HCT116 (cell line): ENCODE results near the gene CHST11. TPM values are rescaled to one million over a fixed set of nuclear protein-coding genes. Genes with fewer than 3 reads are reported as not detected.

Experiments used
- ATAC-seq: fragments of 200-7000 bp; cut with Tn5 transposase; 2 replicates; pipeline ENCODE4 v1.9.1; 2020; ENCODE audit warnings: mild to moderate bottlenecking, moderate library complexity
- BruUV-seq: library from RNA; stranded (reverse); fragments of 400-500 nt; replicated peaks from 2 replicates; lab custom pipeline; 2021; lab: Mats Ljungman, UMichigan
- CTCF ChIA-PET: fragments of 300-600 bp; sonication (Branson Sonifier 250); formaldehyde crosslinking; loops from one replicate; lab custom pipeline; 2021; ENCODE audit warnings: antibody characterized with exemption; lab: Charles Lee
- POLR2A ChIA-PET: fragments of 300-600, 350-600 bp; sonication (Branson Sonifier 250); formaldehyde crosslinking; loops from one replicate; lab custom pipeline; 2021; ENCODE audit warnings: antibody characterized with exemption; lab: Charles Lee
- RAD21 ChIA-PET, 2 experiments: fragments of 300-600 bp; sonication (Branson Sonifier 250); formaldehyde crosslinking; loops; one replicate each; lab custom pipeline; 2023; ENCODE audit warnings: low total read pairs in 2 of 2; ENCODE audit not compliant: uncharacterized antibody in 2 of 2, unreplicated experiment in 2 of 2, low non-redundant PET in 1 of 2; lab: Charles Lee
- DNase-seq: peaks from one replicate; pipeline ENCODE4 v3.0.0-alpha.2; 2010; ENCODE audit warnings: low read depth, low spot score
- H2AFZ ChIP-seq: fragments of 200-600 bp; shearing (Covaris generic), sonication (generic); 2 replicates; pipeline ENCODE4 v1.6.1; 2017; ENCODE audit warnings: low read depth, mixed run types, mixed read lengths, antibody characterized with exemption, low read length; ENCODE audit not compliant: poor library complexity, severe bottlenecking
- H3K27ac ChIP-seq: 2 replicates; pipeline ENCODE4 v1.5.1; 2012; ENCODE audit warnings: low read depth, low read length
- H3K27me3 ChIP-seq: fragments of 200-600 bp; sonication (generic); 2 replicates; pipeline ENCODE4 v1.6.1; 2016; ENCODE audit warnings: mixed run types, low read length, mixed read lengths; ENCODE audit not compliant: insufficient read depth
- H3K36me3 ChIP-seq, 2 experiments: fragments of 200-500 bp in 1 of 2; fragments of 200-600 bp in 1 of 2; sonication (Bioruptor generic) in 1 of 2; sonication (generic) in 1 of 2; 2 replicates each; pipeline versions ENCODE4 v1.5.1 to v1.6.1; 2014 to 2016; ENCODE audit warnings: low read length in 2 of 2, inconsistent platforms in 1 of 2, mixed read lengths in 1 of 2, mixed run types in 1 of 2; ENCODE audit not compliant: insufficient read depth in 2 of 2, control insufficient read depth in 1 of 2
- H3K4me1 ChIP-seq, 2 experiments: fragments of 200-600 bp in 1 of 2; sonication (generic) in 1 of 2; 2 replicates each; pipeline versions ENCODE4 v1.5.1 to v1.6.1; 2012 to 2017; ENCODE audit warnings: low read length in 2 of 2, inconsistent platforms in 1 of 2, mild to moderate bottlenecking in 1 of 2, mixed read lengths in 1 of 2, mixed run types in 1 of 2, moderate library complexity in 1 of 2; ENCODE audit not compliant: insufficient read depth in 2 of 2, control insufficient read depth in 1 of 2
- H3K4me2 ChIP-seq: fragments of 200-600 bp; sonication (generic); 2 replicates; pipeline ENCODE4 v1.6.1; 2017; ENCODE audit warnings: mixed run types, low read length, mixed read lengths
- H3K4me3 ChIP-seq, 2 experiments: fragments of 200-600 bp in 1 of 2; sonication (generic) in 1 of 2; replicated peaks in 1 of 2; 2 replicates each; pipeline ENCODE4 v1.5.1; 2011 to 2016; ENCODE audit warnings: low read length in 2 of 2, control low read depth in 1 of 2, low read depth in 1 of 2, mild to moderate bottlenecking in 1 of 2, mixed read lengths in 1 of 2, mixed run types in 1 of 2
- H3K79me2 ChIP-seq: fragments of 200-600 bp; sonication (generic); 2 replicates; pipeline ENCODE4 v1.6.1; 2017; ENCODE audit warnings: mild to moderate bottlenecking, mixed run types, low read length, moderate library complexity, mixed read lengths; ENCODE audit not compliant: insufficient read depth
- H3K9ac ChIP-seq: fragments of 200-600 bp; sonication (generic); 2 replicates; pipeline ENCODE4 v1.6.1; 2016; ENCODE audit warnings: low read length, mixed read lengths
- H3K9me2 ChIP-seq: fragments of 200-600 bp; sonication (generic), shearing (Covaris generic); 2 replicates; pipeline ENCODE4 v1.6.1; 2017; ENCODE audit warnings: mixed run types, mild to moderate bottlenecking, moderate library complexity; ENCODE audit not compliant: insufficient read depth
- H3K9me3 ChIP-seq, 2 experiments: fragments of 200-500 bp in 1 of 2; fragments of 200-600 bp in 1 of 2; sonication (Bioruptor generic) in 1 of 2; sonication (generic) in 1 of 2; 2 replicates each; pipeline ENCODE4 v1.6.1; 2014 to 2017; ENCODE audit warnings: low read length in 2 of 2, mixed read lengths in 2 of 2, inconsistent platforms in 1 of 2, low read depth in 1 of 2, mild to moderate bottlenecking in 1 of 2, mixed run types in 1 of 2, moderate library complexity in 1 of 2; ENCODE audit not compliant: control insufficient read depth in 1 of 2, insufficient read depth in 1 of 2
- H4K20me1 ChIP-seq: fragments of 200-600 bp; sonication (generic), shearing (Covaris generic); 2 replicates; pipeline ENCODE4 v1.6.1; 2017; ENCODE audit warnings: mixed run types, mild to moderate bottlenecking, moderate library complexity; ENCODE audit not compliant: insufficient read depth
- ATF3 ChIP-seq: IDR thresholded peaks from 2 replicates; pipeline ENCODE4 v1.6.1; 2012
- CBX3 ChIP-seq: IDR thresholded peaks from 2 replicates; pipeline ENCODE4 v1.6.1; 2012; ENCODE audit warnings: low read depth
- CEBPB ChIP-seq: IDR thresholded peaks from 2 replicates; pipeline ENCODE4 v1.6.1; 2012; ENCODE audit warnings: low read depth
- CTCF ChIP-seq, 3 experiments: fragments of 200-600 bp in 1 of 3; sonication (generic) in 1 of 3; IDR thresholded peaks in 2 of 3; conservative IDR thresholded peaks in 1 of 3; 2 replicates each; pipeline ENCODE4 v1.5.1; 2012 to 2017; ENCODE audit warnings: low read depth in 2 of 3, low read length in 2 of 3, antibody characterized with exemption in 1 of 3, borderline replicate concordance in 1 of 3, control low read depth in 1 of 3, mild to moderate bottlenecking in 1 of 3, mixed read lengths in 1 of 3, mixed run types in 1 of 3, moderate library complexity in 1 of 3; ENCODE audit not compliant: insufficient read depth in 1 of 3
- ELF1 ChIP-seq: IDR thresholded peaks from 2 replicates; pipeline ENCODE4 v1.6.1; 2012; ENCODE audit warnings: low read depth, borderline replicate concordance
- EZH2 ChIP-seq: fragments of 200-600 bp; sonication (generic); IDR thresholded peaks from 2 replicates; pipeline ENCODE4 v1.6.1; 2017; ENCODE audit warnings: antibody characterized with exemption, mixed run types
- EZH2phosphoT487 ChIP-seq: fragments of 200-600 bp; IDR thresholded peaks from 2 replicates; pipeline ENCODE4 v1.6.1; 2018; ENCODE audit warnings: antibody characterized with exemption, borderline replicate concordance
- FOSL1 ChIP-seq: IDR thresholded peaks from 2 replicates; pipeline ENCODE4 v1.6.1; 2012; ENCODE audit warnings: low read depth
- JUND ChIP-seq: IDR thresholded peaks from 2 replicates; pipeline ENCODE4 v1.6.1; 2012
- MAX ChIP-seq: IDR thresholded peaks from 2 replicates; pipeline ENCODE4 v1.6.1; 2012
- POLR2A ChIP-seq: IDR thresholded peaks from 2 replicates; pipeline ENCODE4 v1.7.0; 2011; ENCODE audit warnings: borderline replicate concordance; ENCODE audit not compliant: insufficient read depth, insufficient read length; ENCODE audit errors: extremely low read depth
- POLR2AphosphoS5 ChIP-seq: IDR thresholded peaks from 2 replicates; pipeline ENCODE4 v1.6.1; 2011; ENCODE audit warnings: mild to moderate bottlenecking, low read depth, low read length, moderate library complexity
- RAD21 ChIP-seq: IDR thresholded peaks from 2 replicates; pipeline ENCODE4 v1.6.1; 2012; ENCODE audit warnings: low read depth, mild to moderate bottlenecking
- REST ChIP-seq: IDR thresholded peaks from 2 replicates; pipeline ENCODE4 v1.6.1; 2012; ENCODE audit warnings: low read depth
- SRF ChIP-seq: IDR thresholded peaks from 2 replicates; pipeline ENCODE4 v1.6.1; 2012; ENCODE audit warnings: low read depth
- TCF7L2 ChIP-seq: IDR thresholded peaks from 2 replicates; pipeline ENCODE4 v1.7.0; 2011; ENCODE audit warnings: borderline replicate concordance, inconsistent platforms; ENCODE audit not compliant: insufficient read depth, insufficient read length; ENCODE audit errors: extremely low read depth
- ZBTB33 ChIP-seq: IDR thresholded peaks from 2 replicates; pipeline ENCODE4 v1.6.1; 2011; ENCODE audit warnings: mild to moderate bottlenecking, low read length, moderate library complexity; ENCODE audit not compliant: insufficient replicate concordance; ENCODE audit errors: extremely low read depth
- ZFX ChIP-seq: fragments of 450-650 bp; IDR thresholded peaks from 2 replicates; pipeline ENCODE4 v1.6.1; 2017
- intact Hi-C: fragments of 100-400 bp; cut with micrococcal nuclease; formaldehyde crosslinking; loops from 2 replicates; pipeline ENCODE4 v1.10.0; 2022
- total RNA-seq: library from RNA; stranded (reverse); gene quantifications from one replicate; pipeline ENCODE4 v1.2.1, GENCODE V29; 2021; ENCODE audit not compliant: unreplicated experiment

CHST11 gene
- total RNA-seq, 1 experiment from 2014 or later, result 10.1 TPM

GRCh38 chr12:104471336-104471735 is 14.6 kb downstream of the CHST11 start:
- no peaks in the 10 kb centered on the region for H3K79me2 ChIP-seq
- no peaks in the 10 kb centered on the region for H4K20me1 ChIP-seq
- BruUV-seq, result no TSS peak

More at GRCh38 chr12:104471336-104471735, 14.6 kb downstream of the CHST11 start:
- Histone ChIP-seq H3K9ac (no peak overlapping the region), H3K27me3 (no peaks in the 10 kb centered on the region), H3K4me2 (no peak overlapping the region), H3K27ac (no peak overlapping the region), H3K36me3 (no peaks in the 10 kb centered on the region), H3K9me2 (no peaks in the 10 kb centered on the region), H2AFZ (no peak overlapping the region), H3K9me3 (no peaks in the 10 kb centered on the region), H3K4me3 (no peak overlapping the region), H3K4me1 (peaks cover 0 to 3% of the 10 kb centered on the region in 2 experiments; a peak in 1 of 4 replicates)
- TF ChIP-seq CTCF (IDR thresholded peaks at IDR 0.05 in 2 of 3, conservative IDR thresholded peaks at IDR 0.05 in 1 of 3; ENCODE audit: borderline replicate concordance in 1 of 3, insufficient read depth in 1 of 3, low read depth in 2 of 3, low read length in 2 of 3) (no peak), ZBTB33 (no peak), EZH2phosphoT487 (no peak), FOSL1 (no peak), ZFX (no peak), ATF3 (no peak), RAD21 (no peak), SRF (no peak), POLR2A (no peak), CEBPB (no peak), POLR2AphosphoS5 (no peak), EZH2 (no peak), ELF1 (no peak), TCF7L2 (no peak), JUND (no peak), REST (no peak), CBX3 (no peak), MAX (no peak)
- POLR2A ChIA-PET, result no interaction called here
- DNase-seq (no peak), ATAC-seq (no peak)
- intact Hi-C loops, result no loop called here
- RAD21 ChIA-PET, result no interaction called here
- CTCF ChIA-PET, result no interaction called here
